OCI-LY1 (cell line): ENCODE results near the gene AKAP8L.

Source experiments
- CTCF ChIP-seq: fragments of 200-600 bp; sonication (generic), shearing (Covaris generic); IDR thresholded peaks from 2 replicates; pipeline ENCODE4 v1.5.1; 2017; ENCODE audit warnings: mild to moderate bottlenecking, antibody characterized with exemption, low read length, moderate library complexity, mixed read lengths
- EZH2 ChIP-seq: fragments of 200-600 bp; sonication (generic), shearing (Covaris generic); IDR thresholded peaks from 2 replicates; pipeline ENCODE4 v1.8.0; 2017; ENCODE audit warnings: borderline replicate concordance, mixed run types, mild to moderate bottlenecking, antibody characterized with exemption, low read length, moderate library complexity, mixed read lengths

DNA sequence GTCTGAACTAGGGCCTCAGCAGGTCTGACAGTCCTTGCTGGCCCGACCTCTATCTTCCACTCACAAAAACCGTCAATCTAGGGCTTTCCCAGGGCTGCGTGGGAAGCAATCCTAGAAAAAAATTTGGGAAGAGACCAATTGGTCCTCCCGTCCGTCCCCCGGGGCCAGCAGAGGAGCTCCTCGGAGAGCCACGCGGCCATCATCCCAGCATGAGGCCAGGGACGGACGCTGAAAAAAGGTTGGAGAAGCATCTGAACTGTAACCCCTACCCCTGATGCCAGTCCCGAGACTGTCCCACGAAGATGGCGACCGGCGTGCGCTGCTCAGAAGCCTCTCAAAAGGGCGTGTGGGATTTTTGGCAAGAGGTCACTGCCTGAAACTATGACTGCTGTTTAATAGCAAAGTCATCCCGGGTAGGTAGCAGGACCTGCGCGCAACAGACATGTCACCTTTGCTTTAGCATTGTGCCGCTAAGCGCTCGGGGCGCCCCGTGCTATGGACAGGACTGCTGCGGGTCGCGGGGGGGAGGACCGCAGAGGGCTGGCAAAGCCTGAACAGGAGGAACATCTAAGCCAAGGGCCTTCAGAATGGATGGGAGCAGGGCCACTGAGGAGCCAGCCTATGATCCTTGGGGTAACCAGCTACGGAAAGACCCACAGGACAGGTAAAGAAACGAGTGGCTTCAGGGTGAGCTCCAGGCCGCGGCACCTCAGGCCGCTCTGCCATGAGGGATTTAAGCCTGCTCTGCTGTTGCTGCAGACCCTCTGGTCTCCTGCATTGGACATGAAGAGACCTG, 49.8 kb downstream of the AKAP8L start:
- TF ChIP-seq CTCF (no peak), EZH2 (no peak)
